VCaP (cell line): ENCODE data around the gene DEPDC5.

Experiments used
- H3K27ac ChIP-seq: fragments of 450-650 bp; 2 replicates; pipeline ENCODE4 v1.5.1; 2017
- TF ChIP-seq, protein P1 (sequence below): fragments of 450-650 bp; conservative IDR thresholded peaks from 2 replicates; pipeline ENCODE4 v1.5.1; 2017; ENCODE audit warnings: mild to moderate bottlenecking, moderate library complexity

Gene DEPDC5

GRCh38 chr22:31929167-31929930 lies 175.5 kb downstream of the DEPDC5 start:
- H3K27ac ChIP-seq, result no peak overlapping the region
- TF ChIP-seq, protein P1, sequence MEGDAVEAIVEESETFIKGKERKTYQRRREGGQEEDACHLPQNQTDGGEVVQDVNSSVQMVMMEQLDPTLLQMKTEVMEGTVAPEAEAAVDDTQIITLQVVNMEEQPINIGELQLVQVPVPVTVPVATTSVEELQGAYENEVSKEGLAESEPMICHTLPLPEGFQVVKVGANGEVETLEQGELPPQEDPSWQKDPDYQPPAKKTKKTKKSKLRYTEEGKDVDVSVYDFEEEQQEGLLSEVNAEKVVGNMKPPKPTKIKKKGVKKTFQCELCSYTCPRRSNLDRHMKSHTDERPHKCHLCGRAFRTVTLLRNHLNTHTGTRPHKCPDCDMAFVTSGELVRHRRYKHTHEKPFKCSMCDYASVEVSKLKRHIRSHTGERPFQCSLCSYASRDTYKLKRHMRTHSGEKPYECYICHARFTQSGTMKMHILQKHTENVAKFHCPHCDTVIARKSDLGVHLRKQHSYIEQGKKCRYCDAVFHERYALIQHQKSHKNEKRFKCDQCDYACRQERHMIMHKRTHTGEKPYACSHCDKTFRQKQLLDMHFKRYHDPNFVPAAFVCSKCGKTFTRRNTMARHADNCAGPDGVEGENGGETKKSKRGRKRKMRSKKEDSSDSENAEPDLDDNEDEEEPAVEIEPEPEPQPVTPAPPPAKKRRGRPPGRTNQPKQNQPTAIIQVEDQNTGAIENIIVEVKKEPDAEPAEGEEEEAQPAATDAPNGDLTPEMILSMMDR, result no peak

- TF ChIP-seq, protein P1, result no peak
- no peak overlapping the region for H3K27ac ChIP-seq
Measured at GRCh38 chr22:31932863-31933262, 179.0 kb downstream of the DEPDC5 start.

DNA sequence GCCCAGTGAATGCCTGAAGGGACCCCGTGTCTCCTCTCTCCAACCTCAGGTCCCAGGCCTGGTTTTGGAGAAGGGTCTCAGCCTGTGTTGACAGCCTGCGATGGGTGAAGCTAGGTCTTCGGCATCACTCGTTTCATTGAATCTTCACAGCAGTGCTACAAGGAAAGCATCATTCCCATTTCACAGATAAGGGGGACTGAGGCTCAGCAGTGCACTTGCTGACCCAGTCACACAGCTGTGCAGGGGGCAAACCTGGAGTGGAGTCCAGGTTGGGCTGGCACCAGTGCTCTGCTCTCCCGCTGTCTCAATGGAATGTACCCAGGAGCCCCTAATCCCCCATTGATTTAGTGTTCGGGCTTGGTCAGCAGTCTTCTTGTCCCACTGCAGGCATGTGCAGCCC lies 179.6 kb downstream of the DEPDC5 start:
- H3K27ac ChIP-seq, result no peak overlapping the region
- TF ChIP-seq, protein P1, result no peak

- H3K27ac ChIP-seq, result no peak overlapping the region
- TF ChIP-seq, protein P1, result no peak
Measured at GRCh38 chr22:31933816-31934482, 180.1 kb downstream of the DEPDC5 start.

DNA sequence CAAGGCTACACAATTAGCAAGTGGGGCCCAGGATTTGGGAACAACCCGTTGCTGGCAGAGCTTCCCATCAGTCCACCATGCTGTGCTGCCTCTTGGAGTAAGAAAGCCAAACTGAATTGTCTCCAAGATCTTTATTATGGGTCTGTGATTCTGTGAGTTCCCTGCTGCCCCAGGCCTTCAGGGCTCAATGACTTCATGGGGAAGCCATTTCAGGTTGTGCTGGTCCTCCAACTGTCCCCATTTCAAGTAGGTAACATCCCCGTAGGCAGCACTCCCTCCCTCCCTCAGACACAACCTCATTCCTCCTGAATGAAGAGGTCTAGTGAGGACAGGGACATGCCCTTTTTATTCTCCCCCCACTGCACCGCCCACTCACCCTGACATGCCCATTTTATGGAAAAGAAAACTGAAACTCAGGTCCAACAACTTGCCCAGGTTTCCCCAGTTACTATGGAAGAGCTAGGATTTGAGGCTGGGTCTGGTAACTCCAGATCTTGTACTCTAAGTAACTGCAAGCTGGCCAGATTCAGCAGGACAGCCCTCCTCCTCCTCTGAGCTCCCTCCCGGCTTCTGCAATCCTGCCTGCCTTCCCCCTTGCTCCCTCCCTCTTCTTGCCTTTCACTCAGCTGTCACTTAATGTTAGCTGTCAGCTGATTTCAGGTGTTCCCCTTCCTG lies 182.3 kb downstream of the DEPDC5 start:
- TF ChIP-seq, protein P1, result no peak
- no peak overlapping the region for H3K27ac ChIP-seq

DNA sequence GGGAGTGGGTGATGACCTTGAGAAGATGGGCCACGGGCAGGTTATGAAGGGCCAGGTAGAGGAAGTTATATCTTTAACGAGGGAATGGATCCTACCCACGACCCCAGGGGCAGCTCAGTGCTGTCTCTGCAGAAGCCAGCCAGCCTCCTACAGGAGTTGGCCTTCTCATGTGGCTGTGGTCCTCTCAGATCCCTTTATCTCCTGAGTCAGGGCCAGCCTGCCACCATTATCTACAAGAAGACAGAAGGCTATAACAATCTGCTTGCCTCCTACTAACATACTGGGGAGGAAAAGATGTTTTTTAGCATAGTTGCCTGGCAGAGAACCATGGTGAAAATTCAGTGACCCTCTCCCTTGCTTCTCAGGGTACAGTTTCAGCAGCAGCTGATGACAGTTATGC lies 183.5 kb downstream of the DEPDC5 start:
- no peak overlapping the region for H3K27ac ChIP-seq
- TF ChIP-seq, protein P1, result no peak

DNA sequence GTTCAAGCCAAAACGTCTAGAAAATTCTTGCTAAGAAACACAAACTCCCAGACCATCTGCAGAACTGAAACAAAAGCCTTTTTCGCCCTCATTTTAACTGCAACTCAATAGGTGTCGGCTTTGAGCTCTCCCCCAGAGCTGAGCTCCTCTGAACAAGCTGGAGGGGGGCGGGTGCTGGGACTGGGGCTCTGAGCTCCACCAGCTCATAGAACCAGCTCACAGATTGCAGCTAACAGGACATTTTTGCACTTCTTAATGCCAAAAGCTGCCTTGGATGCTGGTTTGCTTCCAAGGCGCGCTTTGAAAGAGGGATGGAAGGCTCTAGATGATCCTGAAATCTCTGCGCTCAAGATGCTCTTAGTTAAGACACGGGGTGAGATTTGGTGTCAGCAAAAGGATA lies 184.5 kb downstream of the DEPDC5 start:
- TF ChIP-seq, protein P1, result no peak
- H3K27ac ChIP-seq, result no peak overlapping the region
